ENCODE results near the gene BBC3.
A peak's percentile ranks its signal among the peaks of the same experiment; 100 is the strongest.

BBC3 gene

DNA sequence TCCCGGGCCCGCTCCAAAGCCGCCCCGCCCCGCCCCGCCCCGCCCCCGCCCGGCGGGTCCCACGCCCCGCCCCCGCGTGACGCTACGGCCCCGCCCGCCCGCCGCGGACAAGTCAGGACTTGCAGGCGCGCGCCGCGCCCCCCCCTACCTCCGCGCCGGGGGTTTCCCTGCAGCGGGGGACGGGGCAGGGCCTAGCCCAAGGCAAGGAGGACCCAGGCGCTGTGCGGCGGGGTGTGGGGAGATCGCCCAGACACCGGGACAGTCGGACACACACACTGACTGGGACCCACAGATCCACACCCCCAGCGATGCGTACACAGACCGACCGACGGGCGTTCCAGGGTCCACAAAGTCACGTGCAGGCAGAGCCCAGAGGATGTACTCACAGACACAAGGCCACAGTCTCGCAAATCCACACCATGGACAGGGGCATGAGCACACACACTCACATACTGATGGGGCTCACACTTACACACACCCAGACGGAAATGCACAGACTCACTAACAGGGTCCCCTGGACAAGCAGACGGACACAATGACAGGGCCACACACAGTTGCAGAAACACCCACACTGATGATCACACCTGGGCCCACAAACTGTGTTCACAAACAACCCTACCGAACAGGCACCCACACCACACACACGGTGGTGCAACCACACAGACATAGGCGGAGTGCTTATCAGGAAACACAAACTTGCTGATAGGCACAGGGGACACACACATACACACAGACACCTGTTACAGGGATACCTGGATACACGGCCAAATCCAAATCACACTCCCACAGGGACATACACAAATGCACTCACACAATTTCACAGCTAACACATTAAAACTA is 436 bp upstream of the BBC3 start:
- peak; percentile 93 for DNase-seq (ENCODE audit: low spot score)

DNA sequence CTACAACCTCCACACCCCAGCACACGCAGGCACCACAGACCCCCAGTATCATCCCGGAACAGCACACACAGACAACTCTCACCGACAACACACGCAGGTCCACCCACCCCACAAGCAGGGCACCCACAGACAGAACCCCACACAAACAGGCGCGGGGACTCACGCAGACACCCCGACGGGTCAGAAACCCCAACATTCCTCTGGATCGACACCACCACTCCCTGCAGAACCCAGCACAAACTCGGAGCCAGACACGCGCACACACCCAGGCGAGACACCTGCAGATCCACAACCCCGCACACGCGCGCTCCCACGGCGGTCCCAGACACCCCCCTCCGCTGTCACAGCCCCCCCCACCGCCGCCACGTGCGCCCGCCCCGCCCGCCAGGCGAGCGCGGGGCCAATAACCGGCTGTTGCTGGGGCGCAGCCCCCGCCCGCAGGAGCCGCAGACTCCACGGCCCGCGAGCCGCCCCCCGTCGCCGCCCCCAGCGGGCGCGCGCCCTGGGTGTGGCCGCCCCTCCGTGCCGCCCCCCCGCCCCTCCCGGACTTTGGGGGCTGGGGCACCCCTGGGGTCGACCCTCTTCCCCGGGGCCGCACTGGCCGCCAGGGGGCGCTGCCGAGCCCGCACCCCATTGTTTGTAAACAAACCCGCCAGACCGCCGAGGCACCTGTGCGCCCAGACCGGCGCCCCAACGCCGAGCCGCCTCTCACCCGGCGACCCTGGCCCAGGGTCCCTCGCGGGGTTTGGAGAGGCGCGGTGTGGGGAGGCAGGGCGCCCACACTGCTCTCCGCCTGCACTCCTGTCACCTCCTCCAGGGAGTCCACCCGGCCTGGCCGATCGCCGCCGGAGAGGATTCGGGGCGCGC is 712 bp downstream of the BBC3 start:
- peak; percentile 59 for DNase-seq (ENCODE audit: low spot score)

DNA sequence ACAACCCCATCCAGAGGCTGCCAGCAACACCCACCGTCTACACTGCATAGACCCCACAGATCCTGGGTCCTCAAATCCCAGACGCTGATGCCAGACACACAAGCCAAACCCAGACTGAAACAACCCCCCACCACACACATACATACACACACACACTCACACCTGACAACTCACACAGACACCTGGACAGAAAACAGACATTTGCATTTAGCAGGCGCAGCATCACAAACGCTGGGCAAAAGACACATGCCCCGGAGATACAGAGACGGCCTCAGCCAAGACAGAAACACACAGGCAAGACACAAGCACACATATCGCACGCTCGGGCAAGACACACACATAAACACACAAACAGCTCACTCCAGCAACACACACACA is 1.3 kb downstream of the BBC3 start:
- peak; percentile 4 for DNase-seq (ENCODE audit: low spot score)

DNA sequence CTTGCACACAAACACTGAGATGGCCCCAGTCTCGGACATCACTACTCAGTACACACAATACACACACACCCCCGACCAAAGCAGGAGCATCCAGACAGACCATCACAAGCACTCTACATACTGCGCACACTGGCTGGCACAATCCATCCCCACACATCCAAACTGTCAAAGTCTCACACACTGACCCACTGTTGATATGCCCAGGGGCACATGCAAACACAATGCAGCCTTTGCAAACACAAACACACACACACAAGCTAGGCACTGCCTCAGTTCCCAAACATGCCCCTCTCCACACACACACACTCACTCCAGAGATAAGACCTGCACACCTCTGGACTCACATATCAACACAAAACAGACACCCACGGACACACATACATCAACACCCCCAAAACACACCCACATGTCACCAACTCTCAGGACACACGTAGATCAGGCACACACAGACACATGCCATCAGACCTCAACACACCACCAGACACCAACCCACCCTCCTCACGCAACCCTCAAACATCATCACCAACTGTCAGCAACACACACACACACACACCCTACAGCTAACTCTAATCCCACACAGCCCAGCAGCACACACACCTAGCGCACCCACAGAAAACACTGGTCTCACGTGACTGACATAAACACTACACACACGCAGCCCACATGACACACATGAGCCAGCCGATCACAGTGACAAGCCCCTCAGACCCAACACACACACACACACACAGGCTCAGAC is 1.9 kb downstream of the BBC3 start:
- DNase-seq (ENCODE audit: low spot score) = peak; percentile 6

DNA sequence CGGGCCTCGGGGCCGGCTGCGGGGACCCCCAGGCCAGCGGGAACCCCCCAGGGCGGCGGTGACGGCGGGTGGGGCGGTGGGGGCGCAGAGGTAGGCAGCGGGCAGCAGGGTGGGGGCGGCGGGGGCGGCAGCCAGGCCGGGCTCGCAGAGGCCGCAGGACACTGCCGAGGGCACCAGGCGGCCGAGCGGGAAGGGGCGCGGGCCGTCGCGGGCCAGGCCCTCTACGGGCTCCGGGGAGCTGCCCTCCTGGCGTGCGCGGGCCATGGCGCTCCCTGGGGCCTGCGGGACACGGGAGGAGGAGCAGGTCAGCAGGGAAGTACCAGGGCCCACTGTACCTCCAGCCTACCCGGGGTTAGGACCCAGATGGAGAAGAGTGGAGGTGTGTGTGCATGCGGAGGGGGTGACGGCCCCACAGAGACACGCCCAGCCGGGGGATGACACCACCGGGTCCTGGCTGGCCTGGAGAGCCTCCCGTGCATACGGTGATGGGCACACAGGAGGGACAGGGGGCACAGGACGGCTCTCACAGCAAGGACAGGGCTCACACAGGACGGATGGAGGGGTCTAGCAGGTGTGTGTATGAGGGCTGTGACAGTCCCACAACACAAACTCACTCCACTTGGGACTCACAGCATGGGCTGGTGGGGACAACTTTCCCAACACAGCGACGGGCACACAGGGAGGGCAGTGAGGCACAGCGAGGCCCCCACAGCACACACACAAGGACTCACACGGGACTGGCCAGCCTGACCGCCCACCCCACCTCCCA is 2.6 kb downstream of the BBC3 start:
- peak; percentile 34 for DNase-seq (ENCODE audit: low spot score)

DNA sequence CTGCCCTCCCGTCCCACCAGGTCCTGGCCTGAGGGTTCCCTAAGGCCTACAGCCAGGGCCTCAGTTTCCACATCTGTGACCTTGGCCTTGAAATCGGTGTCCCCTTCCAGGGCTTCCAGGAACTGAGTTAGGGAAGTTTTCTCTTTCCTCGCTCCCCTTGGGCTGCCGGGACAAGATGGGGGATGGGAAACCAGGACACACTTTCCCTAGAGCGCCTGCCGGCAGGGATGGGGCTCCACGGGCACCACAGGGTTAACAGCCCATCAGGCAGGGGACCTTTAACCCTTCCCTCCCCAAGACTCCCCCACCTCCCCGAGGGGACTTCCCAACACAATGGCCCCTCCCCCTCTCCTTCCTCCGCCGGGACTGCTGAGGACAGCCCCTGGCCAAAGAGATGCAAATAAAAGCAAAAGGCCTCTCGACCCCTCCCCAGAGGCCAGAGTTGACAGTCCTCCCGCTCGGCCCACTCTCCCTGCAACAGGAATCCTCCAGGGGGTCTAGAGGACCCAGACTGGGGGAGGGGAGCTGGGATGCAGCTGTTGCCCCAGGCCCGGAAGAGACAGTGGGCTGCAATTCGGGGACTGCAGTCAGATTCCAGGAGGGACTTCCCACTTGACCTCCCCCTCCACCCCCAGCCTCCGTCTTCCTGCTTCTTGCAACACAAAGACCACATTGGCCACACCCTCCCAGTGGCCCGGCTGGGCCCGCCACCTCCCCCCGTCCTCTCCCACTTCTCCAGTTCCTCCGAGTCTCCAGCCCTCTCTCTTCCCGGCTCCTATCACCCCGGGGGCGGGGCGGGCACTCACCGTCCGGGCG is 3.4 kb downstream of the BBC3 start:
- peak; percentile 84 for DNase-seq (ENCODE audit: low spot score)

DNA sequence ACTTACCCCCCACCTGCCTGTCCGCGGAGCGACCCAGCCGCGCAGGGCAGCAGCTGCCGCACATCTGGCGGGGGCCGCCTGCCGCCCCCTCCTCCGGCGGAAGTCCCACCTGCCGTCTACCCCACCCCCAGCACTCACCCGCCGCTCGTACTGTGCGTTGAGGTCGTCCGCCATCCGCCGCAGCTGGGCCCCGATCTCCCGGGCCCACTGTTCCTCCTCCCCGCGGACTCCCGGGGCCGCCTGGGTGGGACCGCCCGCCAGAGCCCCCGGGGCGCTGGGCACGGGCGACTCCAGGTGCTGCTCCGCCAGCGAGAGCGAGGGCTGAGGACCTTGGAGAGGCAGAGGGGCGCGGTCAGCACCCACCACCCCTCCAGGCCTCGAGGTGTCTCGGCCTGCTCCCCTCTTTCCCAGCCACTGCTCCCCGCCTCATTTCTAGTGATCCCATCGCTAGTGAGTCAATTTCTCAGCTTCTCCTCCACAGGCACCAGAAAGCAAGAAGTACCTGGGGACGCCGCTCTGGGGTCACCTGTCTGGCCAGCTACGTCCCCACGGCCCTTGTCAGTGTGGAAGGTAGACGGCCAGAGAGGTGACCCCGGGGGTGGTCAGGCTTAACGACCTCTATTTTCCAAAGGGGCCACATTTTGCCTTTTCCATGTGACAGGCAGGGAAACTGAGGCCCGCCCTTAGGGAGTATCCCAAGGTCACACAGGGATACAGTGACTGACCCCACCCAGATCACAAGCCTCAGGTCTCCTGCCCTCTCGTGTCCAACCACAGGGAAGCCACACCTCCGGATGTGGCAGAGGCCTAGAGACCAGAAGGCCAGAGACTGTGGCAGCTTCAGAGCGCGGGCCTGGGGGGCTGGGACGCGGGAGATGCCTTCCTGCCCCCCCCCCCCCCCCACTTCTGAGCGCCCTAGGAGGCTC is 4.3 kb downstream of the BBC3 start:
- DNase-seq (ENCODE audit: low spot score) = peak; percentile 69

DNA sequence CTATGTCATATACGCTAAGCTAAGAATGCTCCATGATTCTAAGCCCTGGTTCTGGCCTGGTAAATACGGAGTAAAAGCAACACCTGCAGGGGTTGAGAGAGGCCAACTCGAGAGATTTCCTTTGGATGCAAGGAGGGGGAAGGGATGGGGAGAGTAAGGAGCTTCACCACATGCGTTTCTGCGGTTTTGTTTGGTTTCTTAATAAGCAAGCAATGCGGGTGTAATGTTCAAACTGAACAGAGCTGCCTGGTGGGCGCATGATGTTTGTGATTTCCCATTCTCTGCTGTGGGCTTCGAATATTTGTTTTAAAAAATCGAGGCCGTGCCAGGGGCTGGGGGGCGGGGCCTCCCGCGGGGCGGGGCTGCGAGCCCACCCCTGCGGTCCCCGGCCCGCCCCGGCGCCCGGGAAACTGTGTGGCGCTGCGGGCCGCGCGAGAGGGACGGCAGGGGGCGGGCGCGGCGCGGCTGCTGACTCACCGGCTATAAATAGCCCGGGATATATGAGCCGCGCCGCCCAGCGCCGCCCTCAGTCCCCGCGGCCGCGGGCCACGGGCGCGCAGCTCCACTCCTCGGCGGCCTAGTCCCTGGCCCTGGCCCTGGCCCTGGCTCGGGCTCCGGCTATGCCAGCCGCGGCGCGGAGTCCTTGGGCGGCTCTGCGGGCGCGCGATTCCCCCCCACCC is 5.1 kb downstream of the BBC3 start:
- peak; percentile 97 for DNase-seq (ENCODE audit: low spot score)

DNA sequence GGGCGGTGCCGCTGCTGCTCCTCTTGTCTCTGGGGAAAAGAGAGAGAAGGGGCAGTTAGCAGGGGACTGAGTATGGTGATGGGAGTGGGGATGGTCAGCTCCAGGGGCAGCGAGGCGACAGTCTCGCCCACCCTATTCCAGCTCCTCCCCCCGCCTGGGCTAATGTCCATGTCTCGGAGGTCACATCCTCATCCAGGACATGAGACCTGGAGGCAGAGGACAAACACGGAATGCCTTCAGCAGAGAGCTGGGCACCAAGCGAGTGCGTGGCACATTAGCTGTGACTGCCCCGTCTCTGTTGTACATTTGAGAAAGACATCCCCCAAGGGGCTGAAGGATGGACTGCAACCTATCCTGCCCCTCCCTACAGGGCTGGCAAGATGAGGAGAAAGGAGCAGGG is 9.1 kb downstream of the BBC3 start:
- no peak for DNase-seq (ENCODE audit: low spot score)

DNA sequence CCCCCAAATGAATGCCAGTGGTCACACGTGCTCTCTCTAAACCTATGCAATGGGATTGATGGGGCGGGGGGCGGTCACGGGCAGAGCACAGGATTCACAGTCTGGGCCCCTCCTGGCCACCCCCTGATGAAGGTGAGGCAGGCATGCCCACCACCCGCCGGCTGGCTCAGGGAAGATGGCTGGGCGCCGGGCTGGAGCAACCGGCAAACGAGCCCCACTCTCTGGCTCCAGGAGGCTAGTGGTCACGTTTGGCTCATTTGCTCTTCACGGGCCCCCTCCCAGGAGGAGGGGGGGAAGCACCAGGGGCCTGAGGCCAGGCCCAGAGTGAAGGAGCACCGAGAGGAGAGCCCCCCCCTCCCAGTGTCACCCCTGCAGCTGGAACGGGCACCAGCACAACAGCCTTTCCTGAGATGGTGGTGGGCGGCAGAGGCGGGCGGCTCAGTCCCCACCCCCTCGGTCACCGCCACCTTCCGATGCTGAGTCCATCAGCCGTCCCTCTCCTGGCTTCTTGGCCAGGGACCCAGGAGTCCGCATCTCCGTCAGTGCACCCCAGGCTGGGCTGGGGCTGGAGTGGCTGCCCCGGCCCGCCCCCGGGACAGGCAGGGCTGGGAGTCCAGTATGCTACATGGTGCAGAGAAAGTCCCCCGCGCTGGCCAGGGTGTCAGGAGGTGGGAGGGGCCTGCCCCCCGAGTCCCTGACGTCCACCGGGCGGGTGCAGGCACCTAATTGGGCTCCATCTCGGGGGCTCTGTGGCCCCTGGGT is 9.7 kb downstream of the BBC3 start:
- no peak for DNase-seq (ENCODE audit: low spot score)

DNA sequence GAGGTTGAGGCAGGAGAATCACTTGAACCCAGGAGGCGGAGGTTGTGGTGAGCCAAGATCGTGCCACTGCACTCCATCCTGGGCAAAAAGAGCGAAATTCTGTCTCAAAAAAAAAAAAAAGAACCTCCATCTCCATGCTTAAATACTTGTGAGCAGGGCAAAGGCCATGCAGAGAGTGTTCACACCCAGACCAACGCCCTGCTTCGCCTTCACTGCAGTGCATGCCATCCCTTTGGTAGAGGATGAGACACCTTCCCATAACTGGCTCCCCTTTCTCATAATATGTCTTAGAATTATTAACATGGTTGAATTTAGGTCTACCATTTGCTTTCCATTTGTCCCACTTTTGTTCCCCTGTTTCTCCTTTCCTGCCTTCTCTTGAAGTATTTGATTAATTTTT is 15.4 kb downstream of the BBC3 start:
- DNase-seq (ENCODE audit: low spot score) = no peak

DNA sequence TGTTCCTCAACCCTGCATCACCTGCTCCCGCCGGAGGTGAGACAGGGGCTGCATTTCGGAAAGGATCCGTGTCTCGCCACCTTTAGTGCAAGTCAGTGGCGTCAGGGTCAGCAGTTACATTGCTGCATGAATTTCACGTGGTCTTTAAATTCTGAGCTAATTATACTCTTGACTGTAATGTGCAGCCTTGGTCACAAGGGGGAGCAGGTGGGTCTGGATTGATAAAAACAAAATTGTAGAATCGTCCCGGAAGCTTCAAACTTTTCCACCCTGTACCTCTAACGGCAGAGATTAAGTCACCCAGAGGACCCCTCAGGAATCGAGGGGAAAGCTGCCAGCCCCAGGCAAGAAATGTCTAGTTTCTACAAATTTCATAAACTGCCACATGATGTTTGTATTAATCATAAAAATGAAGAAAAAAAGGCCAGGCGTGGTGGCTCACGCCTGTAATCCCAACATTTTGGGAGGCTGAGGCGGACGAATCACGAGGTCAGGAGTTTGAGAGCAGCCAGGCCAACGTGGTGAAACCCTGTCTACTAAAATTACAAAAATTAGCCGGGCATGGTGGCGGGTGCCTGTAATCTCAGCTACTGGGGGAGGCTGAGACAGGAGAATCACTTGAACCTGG is 20.2 kb downstream of the BBC3 start:
- DNase-seq (ENCODE audit: low spot score) = peak; percentile 78

DNA sequence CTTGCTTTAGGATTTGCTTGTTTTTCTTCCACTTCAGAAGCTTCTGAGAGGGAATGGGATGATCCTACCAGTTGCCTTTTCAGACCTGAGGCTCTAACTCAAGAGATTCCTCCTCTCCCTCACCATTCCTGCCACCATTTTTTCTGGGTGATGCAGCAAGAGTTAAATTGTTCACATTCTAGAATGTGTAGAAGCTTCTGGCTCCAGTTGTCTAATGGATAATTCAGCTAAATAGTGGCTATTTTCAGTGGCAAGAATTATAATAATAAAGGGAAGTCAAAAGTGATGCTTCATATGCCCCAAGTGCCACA is 20.9 kb downstream of the BBC3 start:
- DNase-seq (ENCODE audit: low spot score) = no peak

DNA sequence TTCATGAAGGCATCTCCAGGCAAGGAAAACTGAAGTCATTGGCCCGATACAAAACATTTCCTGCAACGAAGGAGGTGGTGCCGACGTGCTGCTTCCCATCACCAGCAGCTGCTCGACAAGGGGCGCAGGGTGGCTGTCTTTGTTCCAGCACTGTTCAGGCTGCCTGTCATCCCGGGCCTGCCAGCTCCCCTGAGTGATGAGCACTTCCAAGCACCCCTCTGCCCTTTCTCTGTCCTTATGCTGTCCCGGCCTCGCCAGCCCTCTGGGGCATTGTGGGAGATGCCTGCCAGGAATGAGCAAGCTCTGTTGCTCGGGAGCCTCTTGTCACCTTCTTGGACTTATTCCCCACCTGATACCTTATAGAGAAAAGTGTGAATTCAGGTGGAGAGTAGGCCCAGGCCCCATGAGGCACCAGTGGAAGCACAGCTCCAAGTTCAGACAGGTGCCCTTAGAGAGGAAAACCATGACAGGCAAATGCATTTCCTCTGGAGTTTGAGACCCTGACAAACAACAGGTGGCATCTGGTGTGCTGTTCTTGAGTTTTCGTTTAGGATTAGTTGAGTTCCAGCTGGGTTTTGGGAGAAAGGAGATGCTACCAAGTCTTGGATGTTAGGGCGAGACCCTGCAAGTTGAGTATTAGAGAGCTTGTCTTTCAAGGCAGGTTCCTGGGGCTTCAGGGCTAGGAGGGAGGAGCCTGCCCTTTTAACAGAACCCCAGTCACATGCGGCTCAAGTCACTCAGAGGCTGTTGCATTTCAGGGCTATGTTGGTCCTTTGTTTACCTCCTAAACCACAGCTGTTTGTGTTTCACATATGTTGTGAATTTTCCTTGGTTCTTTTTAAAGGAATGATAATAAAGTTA is 21.4 kb downstream of the BBC3 start:
- DNase-seq (ENCODE audit: low spot score) = no peak

DNA sequence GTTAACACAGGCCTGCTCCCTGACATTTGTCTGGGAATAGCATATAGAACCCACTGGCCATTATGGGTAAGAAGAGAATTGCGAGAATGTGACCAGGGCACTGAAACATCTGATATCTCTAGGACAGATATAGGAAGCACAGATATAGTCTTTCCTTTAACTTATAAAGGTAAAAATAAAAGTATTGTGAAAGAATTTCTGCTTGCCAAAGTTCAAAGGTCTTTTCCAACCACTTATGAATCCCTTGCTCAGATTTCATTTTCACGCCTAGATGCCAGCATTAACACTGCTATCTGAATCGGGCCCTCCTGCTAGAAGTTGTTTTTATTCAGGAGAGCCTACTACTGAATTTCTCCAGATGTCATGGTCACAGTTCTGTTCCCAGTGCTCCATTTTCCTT is 27.7 kb downstream of the BBC3 start:
- DNase-seq (ENCODE audit: low spot score) = no peak

DNA sequence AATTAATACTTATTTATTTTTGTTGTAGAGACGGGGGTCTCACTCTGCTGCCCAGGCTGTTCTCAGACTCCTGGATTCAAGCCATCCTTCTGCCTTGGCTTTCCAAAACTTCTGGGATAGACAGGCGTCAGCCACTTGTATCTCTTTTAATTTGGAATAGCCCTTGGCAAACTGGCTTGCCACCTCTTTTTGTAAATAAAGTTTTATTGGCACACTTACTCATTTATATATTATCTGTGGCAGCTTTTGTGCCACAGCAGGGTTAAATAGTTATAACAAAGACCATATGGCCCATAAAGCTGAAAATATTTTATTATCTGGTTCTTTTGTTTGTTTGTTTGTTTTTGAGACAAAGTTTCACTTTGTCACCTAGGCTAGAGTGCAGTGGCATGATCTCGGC is 30.5 kb downstream of the BBC3 start:
- no peak for DNase-seq (ENCODE audit: low spot score)

DNA sequence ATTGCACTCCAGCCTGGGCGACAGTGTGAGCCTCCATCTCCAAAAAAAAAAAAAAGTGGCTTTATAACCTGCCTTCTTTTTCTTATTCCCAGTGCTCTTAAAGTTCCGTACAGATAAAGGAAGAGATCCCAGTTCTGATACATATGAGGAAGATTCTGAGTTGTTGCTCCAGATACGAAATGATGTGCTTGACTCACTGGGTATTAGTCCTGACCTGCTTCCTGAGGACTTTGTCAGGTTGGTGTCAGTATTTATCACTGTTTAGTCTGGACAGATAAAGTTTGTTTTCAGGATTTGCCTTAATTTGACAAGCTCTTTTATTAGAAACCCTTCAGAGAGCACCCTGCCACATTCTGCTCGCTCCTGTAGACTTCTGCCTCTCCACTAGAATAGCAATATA is 33.9 kb downstream of the BBC3 start:
- DNase-seq (ENCODE audit: low spot score) = no peak

Measured in AG20443 (cell line).